Activated T-helper 1 cell treated with anti-CD3 and anti-CD28 coated beads, Interleukin-12 subunit alpha, Interleukin-12 subunit beta, Interleukin-2, Interleukin-4 antibody, amounts not matched to agents 30 ng/mL and 10 ng/mL and 1 ng/mL, durations not matched to agents 14 hours and 24 hours and 36 hours (primary cell): ENCODE results near the gene FAM3A. TPM values are rescaled to one million over a fixed set of nuclear protein-coding genes. Genes with fewer than 3 reads are reported as not detected.
A peak's percentile ranks its signal among the peaks of the same experiment; 100 is the strongest.

ENCODE experiments used
- DNase-seq: peaks from one replicate; pipeline ENCODE4 v3.0.0; 2021; ENCODE audit warnings: low spot score
- H3K27ac Mint-ChIP-seq: one replicate; pipeline ENCODE4 v1.8.0; 2021; ENCODE audit warnings: mild to moderate bottlenecking, mixed read lengths
- H3K27me3 Mint-ChIP-seq: one replicate; pipeline ENCODE4 v1.8.0; 2022; ENCODE audit warnings: mild to moderate bottlenecking, moderate library complexity, mixed read lengths; ENCODE audit not compliant: insufficient read depth
- H3K36me3 Mint-ChIP-seq: one replicate; pipeline ENCODE4 v1.8.0; 2021; ENCODE audit warnings: low read depth, mixed read lengths
- H3K4me1 Mint-ChIP-seq: one replicate; pipeline ENCODE4 v1.8.0; 2021; ENCODE audit warnings: low read depth, mixed read lengths
- H3K4me3 Mint-ChIP-seq: one replicate; pipeline ENCODE4 v1.8.0; 2021; ENCODE audit warnings: mild to moderate bottlenecking, moderate library complexity, mixed read lengths
- H3K9me3 Mint-ChIP-seq: one replicate; pipeline ENCODE4 v1.8.0; 2021; ENCODE audit warnings: mixed read lengths
- intact Hi-C: fragments of 100-400 bp; cut with micrococcal nuclease; formaldehyde crosslinking; loops from one replicate; pipeline ENCODE4 v1.15.1; 2024
- total RNA-seq: library from RNA; stranded (reverse); gene quantifications from 2 replicates; pipeline ENCODE4 v1.2.3, GENCODE V29; 2022

FAM3A gene
- total RNA-seq, 1 donor from 2014 or later: 40.1 TPM

GRCh38 chrX:154488336-154489075 is 27.5 kb downstream of the FAM3A start:
- H3K4me3 Mint-ChIP-seq: peak overlapping the region; percentile 30
- peaks cover 11% of the 10 kb centered on the region for H3K4me1 Mint-ChIP-seq
- no peak overlapping the region for H3K27ac Mint-ChIP-seq
- peaks cover 8% of the 10 kb centered on the region for H3K36me3 Mint-ChIP-seq
- no peak for DNase-seq
- intact Hi-C loops: no loop called here
- H3K27me3 Mint-ChIP-seq: no peaks in the 10 kb centered on the region
- no peaks in the 10 kb centered on the region for H3K9me3 Mint-ChIP-seq

GRCh38 chrX:154487518-154488290 is 28.3 kb downstream of the FAM3A start:
- H3K27me3 Mint-ChIP-seq: no peaks in the 10 kb centered on the region
- H3K27ac Mint-ChIP-seq: no peak overlapping the region
- H3K4me1 Mint-ChIP-seq: peaks cover 14% of the 10 kb centered on the region
- intact Hi-C loops: no loop called here
- no peaks in the 10 kb centered on the region for H3K9me3 Mint-ChIP-seq
- H3K4me3 Mint-ChIP-seq: peak overlapping the region; percentile 30
- no peak for DNase-seq
- peaks cover 11% of the 10 kb centered on the region for H3K36me3 Mint-ChIP-seq

- intact Hi-C loops: no loop called here
- Mint-ChIP-seq H3K9me3 (no peaks in the 10 kb centered on the region), H3K27me3 (no peaks in the 10 kb centered on the region), H3K36me3 (peaks cover 11% of the 10 kb centered on the region), H3K27ac (peak within 1 kb of the TSS; percentile 68), H3K4me1 (peaks cover 14% of the 10 kb centered on the region), H3K4me3 (peak within 1 kb of the TSS; percentile 85)
- DNase-seq: peak; percentile 46
Observed at GRCh38 chrX:154486396-154487207, 29.4 kb downstream of the FAM3A start, which contains the start of gene UBL4A. TSS of gene UBL4A (minus strand) at chrX:154486615. CDS start at chrX:154486584, 31 bp downstream.

GRCh38 chrX:154486052-154486395 is 30.0 kb downstream of the FAM3A start:
- Mint-ChIP-seq H3K27ac (no peak overlapping the region), H3K4me3 (no peak overlapping the region), H3K9me3 (no peaks in the 10 kb centered on the region), H3K27me3 (no peaks in the 10 kb centered on the region), H3K36me3 (peaks cover 11% of the 10 kb centered on the region), H3K4me1 (peaks cover 14% of the 10 kb centered on the region)
- intact Hi-C loops: no loop called here
- DNase-seq: peak; percentile 28

DNA sequence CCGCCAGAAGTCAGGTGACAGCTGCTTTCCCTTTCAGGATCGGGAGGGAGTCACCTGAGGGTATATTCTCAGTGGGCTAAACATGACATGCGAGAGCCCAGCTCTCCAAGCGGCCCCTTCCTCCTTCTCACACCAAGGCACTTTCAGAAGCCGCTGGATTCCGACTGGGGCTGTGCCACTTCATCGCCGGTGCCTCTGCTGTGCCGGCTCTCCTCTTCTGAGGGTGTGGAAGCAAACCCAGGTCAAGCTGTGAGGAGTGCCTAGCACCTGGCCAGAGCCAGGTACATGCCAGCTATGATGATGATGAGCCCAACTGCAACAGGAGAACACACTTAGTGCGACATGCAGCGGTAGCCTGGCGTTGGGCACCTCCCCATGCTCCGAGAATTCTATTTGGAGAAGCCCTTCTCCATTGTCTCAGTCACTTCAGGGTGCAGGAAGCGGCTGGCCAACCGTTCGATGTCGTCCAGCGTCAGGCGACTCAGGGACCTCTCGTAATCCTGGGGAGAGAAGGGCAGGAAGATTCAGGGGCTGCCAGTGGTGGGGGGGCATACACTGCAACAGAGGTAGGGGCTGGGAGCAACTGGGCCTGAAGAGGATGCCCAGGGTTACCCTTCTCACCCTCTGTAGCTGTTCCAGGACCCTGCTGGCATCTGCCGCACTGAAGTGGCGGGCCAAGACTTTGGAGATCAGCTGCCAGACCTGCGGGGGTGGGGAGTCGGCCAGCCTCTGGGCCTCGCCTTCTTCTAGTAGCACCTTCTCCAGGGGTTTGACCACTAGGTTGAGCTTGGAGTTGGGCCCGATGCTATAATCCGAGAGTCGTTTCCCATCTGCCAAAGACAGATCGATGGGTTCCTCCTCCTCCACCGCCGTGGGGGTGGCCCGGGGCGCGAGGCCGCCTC is 30.6 kb downstream of the FAM3A start:
- no peak for DNase-seq
- intact Hi-C loops: no loop called here
- H3K27ac Mint-ChIP-seq: peak overlapping the region; percentile 44
- H3K4me3 Mint-ChIP-seq: peak overlapping the region; percentile 74
- H3K27me3 Mint-ChIP-seq: no peaks in the 10 kb centered on the region
- H3K36me3 Mint-ChIP-seq: peaks cover 11% of the 10 kb centered on the region
- no peaks in the 10 kb centered on the region for H3K9me3 Mint-ChIP-seq
- peaks cover 14% of the 10 kb centered on the region for H3K4me1 Mint-ChIP-seq

DNA sequence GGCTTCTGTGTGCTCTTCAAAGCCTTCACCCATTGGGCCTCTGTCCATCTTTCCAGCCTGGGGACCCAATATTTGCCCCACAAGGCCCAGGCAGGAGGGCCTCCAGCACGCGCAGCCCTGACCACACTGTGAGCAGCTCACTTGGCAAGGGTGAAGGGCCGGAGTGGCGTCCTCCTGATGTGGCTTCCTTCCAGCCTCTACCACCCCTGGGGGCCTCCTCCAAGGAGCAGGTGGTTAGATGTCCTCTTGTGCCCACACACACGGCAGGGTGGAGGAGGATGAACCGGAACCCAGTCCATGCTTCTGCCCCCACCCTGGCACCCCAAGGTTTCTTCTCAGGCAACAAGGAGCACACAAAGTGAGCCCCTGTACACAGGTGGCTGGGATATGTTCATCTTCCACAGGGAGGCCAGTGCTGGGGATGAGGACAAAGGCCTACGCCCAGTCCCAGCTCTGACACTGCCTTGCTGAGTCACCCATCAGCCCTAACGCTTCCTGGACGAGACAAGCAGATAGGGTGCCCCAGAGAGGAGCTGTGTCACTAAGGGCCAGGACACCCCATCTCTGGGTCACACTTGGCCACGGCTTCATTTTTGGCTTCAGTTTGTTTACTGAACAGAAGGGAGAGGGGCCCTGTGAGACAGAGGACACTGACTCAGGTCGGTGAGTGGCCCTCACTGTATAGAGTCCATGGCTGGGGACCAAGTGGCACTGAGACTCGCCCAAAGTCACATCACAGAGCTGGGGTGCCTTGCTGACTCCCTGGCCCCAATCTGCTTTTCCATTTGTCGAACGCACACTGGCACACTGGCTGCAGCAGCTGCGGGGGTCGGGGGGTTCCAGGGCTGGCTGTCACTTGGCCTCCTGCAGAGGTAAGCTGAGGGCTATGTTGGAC is 31.5 kb downstream of the FAM3A start:
- Mint-ChIP-seq H3K4me1 (peaks cover 13% of the 10 kb centered on the region), H3K36me3 (peaks cover 11% of the 10 kb centered on the region), H3K27ac (no peak overlapping the region), H3K4me3 (peak overlapping the region; percentile 74), H3K9me3 (no peaks in the 10 kb centered on the region), H3K27me3 (no peaks in the 10 kb centered on the region)
- intact Hi-C loops: no loop called here
- DNase-seq: no peak

DNA sequence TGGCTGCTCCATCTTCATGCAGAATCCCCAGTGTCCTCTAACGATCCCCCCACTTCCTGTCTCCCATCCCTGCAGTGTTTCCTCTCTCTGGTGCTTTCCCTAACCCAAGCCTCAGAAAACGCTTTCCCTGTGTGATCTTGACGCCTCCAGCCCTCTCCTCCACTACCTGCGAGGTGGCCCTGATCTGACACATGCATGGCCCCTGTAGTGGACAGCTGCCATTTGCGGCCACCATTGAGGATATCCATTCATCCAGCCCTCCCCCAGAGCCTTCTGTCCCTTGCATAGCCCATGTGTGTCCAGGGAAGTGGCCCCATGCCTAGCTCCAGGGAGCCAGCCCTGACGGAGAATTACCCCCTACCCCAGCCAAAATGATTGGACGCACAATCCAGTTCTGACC is 32.7 kb downstream of the FAM3A start:
- no peak for DNase-seq
- peak overlapping the region; percentile 7 for H3K4me3 Mint-ChIP-seq
- no peak overlapping the region for H3K27ac Mint-ChIP-seq
- peaks cover 11% of the 10 kb centered on the region for H3K4me1 Mint-ChIP-seq
- peaks cover 11% of the 10 kb centered on the region for H3K36me3 Mint-ChIP-seq
- intact Hi-C loops: no loop called here
- no peaks in the 10 kb centered on the region for H3K27me3 Mint-ChIP-seq
- no peaks in the 10 kb centered on the region for H3K9me3 Mint-ChIP-seq

- peaks cover 11% of the 10 kb centered on the region for H3K4me1 Mint-ChIP-seq
- H3K9me3 Mint-ChIP-seq: no peaks in the 10 kb centered on the region
- no peaks in the 10 kb centered on the region for H3K27me3 Mint-ChIP-seq
- no peak overlapping the region for H3K4me3 Mint-ChIP-seq
- no peak for DNase-seq
- H3K27ac Mint-ChIP-seq: no peak overlapping the region
- intact Hi-C loops: no loop called here
- H3K36me3 Mint-ChIP-seq: peaks cover 7% of the 10 kb centered on the region
Observed at GRCh38 chrX:154482786-154483185, 33.2 kb downstream of the FAM3A start.

DNA sequence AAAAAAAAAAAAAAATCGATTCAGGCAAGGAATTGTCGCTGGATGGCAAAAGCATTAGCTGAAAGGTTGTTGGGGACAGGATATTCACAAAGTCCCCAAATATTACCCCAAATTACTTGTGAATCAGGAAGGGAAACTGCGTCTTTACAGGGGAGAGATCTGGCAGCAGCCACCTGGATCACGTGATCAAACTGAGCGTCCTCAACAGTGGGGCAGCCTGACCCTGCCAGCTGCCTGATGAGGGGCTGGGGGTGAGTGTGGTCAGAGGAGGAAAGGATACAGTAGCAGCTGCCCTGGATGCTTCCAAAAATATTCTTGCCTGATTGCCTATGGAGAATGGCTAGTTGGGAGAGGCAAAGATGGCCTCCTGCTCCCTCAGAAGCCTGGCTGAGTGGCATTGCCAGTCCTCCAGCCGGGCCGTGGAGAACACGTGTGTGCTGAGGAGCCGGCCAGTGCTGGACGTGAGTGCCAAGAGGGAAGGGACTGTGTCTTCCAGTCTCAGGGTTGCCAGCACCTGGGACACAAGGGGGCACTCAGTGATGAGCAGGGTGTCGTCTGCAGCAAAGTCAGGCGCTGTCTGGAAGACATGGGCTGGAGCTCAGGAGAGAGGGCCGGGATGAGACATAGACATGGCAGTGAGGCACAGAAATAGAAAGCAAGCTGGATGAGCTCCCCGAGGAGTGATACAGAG is 34.0 kb downstream of the FAM3A start:
- DNase-seq: no peak
- H3K27me3 Mint-ChIP-seq: no peaks in the 10 kb centered on the region
- peaks cover 6% of the 10 kb centered on the region for H3K36me3 Mint-ChIP-seq
- H3K9me3 Mint-ChIP-seq: no peaks in the 10 kb centered on the region
- H3K4me3 Mint-ChIP-seq: peak overlapping the region; percentile 45
- intact Hi-C loops: no loop called here
- H3K4me1 Mint-ChIP-seq: peaks cover 17% of the 10 kb centered on the region
- peak overlapping the region; percentile 72 for H3K27ac Mint-ChIP-seq

DNA sequence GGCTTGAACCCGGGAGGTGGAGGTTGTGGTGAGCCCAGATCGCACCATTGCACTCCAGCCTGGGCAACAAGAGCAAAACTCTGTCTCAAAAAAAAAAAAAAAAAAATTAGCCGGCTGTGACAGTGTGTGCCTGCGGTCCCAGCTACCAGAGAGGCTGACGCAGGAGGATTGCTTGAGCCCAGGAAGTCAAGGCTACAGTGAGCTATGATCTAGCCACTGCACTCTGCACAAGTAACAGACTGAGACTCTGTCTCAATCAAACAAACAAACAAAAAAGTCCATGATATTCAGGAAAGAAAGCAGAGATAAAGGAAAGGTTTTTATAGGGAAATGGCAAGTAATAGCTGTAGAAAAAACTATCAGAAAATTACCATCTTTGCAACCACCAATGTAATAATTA is 34.8 kb downstream of the FAM3A start:
- Mint-ChIP-seq H3K4me1 (peaks cover 17% of the 10 kb centered on the region), H3K9me3 (no peaks in the 10 kb centered on the region), H3K27me3 (no peaks in the 10 kb centered on the region), H3K4me3 (no peak overlapping the region), H3K27ac (no peak overlapping the region), H3K36me3 (peaks cover 6% of the 10 kb centered on the region)
- intact Hi-C loops: no loop called here
- DNase-seq: no peak
